Gastroesophageal sphincter (tissue), 3 donors: ENCODE measurements around the gene FOXL3.

Experiments
- CTCF ChIP-seq, 4 experiments: fragments of 200-600 bp in 2 of 4; fragments of 450-650 bp in 2 of 4; sonication (generic) in 1 of 4; IDR thresholded peaks; one replicate each; pipeline ENCODE4 v1.5.1; 2017 to 2019; ENCODE audit warnings: antibody characterized with exemption in 4 of 4, mild to moderate bottlenecking in 2 of 4, moderate library complexity in 2 of 4
- EP300 ChIP-seq: sonication (generic); formaldehyde crosslinking; IDR thresholded peaks from one replicate; pipeline ENCODE4 v1.6.1; 2017; ENCODE audit warnings: antibody characterized with exemption, mild to moderate bottlenecking
- POLR2A ChIP-seq, 2 donors: fragments of 450-650 bp; IDR thresholded peaks; one replicate each; pipeline ENCODE4 v1.6.1; 2017; ENCODE audit warnings: antibody characterized with exemption in 2 of 2, mild to moderate bottlenecking in 2 of 2, moderate library complexity in 1 of 2
- POLR2AphosphoS5 ChIP-seq: sonication (generic); formaldehyde crosslinking; IDR thresholded peaks from one replicate; pipeline ENCODE4 v1.6.1; 2017; ENCODE audit warnings: antibody characterized with exemption

- no peak for TF ChIP-seq CTCF (IDR thresholded peaks at IDR 0.05)
- TF ChIP-seq POLR2A (IDR thresholded peaks at IDR 0.05): no peak
- no peak for TF ChIP-seq EP300
- TF ChIP-seq POLR2AphosphoS5: no peak
Measured at GRCh38 chr7:289756-290553, at the start of gene FOXL3.
